GM12874 (cell line): ENCODE data around the gene ADAM30.

Experiments used
- TF ChIP-seq, protein P1 (sequence below): IDR thresholded peaks from 2 replicates; pipeline ENCODE4 v1.5.1; 2011; ENCODE audit warnings: low read depth, mild to moderate bottlenecking, control low read depth, low read length, moderate library complexity; ENCODE audit not compliant: insufficient read depth

ADAM30 gene

DNA sequence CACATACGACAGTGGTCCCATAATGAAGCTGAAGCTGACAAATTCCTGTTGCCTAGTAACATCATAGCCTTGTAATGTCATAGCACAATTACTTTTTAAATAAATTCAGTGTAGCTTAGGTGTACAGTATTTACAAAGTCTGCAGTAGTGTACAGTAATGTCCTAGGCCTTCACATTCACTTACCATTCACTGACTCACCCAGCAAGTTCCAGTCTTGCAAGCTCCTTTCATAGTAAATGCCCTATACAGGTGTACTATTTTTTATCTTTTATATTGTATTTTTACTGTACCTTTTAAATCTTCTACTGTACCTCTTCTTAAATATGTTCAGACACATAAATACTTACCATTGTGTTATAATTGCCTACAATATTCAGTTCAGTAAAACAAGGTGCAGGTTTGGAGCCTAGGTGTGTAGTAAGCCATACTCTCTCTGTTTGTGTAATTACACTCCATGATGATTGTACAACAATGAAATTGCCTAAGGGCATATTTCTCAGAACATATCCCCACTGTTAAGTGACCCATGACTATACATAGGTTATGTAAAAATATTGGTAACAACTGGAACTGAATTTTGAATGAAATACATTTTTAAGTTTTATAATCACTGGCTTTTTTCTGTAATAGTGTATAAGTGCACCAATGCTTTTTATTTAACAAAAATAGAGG lies 33.5 kb upstream of the ADAM30 start:
- TF ChIP-seq, protein P1, sequence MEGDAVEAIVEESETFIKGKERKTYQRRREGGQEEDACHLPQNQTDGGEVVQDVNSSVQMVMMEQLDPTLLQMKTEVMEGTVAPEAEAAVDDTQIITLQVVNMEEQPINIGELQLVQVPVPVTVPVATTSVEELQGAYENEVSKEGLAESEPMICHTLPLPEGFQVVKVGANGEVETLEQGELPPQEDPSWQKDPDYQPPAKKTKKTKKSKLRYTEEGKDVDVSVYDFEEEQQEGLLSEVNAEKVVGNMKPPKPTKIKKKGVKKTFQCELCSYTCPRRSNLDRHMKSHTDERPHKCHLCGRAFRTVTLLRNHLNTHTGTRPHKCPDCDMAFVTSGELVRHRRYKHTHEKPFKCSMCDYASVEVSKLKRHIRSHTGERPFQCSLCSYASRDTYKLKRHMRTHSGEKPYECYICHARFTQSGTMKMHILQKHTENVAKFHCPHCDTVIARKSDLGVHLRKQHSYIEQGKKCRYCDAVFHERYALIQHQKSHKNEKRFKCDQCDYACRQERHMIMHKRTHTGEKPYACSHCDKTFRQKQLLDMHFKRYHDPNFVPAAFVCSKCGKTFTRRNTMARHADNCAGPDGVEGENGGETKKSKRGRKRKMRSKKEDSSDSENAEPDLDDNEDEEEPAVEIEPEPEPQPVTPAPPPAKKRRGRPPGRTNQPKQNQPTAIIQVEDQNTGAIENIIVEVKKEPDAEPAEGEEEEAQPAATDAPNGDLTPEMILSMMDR: no peak

- TF ChIP-seq, protein P1: no peak
Measured at GRCh38 chr1:119926553-119926952, 30.2 kb upstream of the ADAM30 start.

GRCh38 chr1:119924948-119925898 lies 28.9 kb upstream of the ADAM30 start:
- TF ChIP-seq, protein P1: no peak

DNA sequence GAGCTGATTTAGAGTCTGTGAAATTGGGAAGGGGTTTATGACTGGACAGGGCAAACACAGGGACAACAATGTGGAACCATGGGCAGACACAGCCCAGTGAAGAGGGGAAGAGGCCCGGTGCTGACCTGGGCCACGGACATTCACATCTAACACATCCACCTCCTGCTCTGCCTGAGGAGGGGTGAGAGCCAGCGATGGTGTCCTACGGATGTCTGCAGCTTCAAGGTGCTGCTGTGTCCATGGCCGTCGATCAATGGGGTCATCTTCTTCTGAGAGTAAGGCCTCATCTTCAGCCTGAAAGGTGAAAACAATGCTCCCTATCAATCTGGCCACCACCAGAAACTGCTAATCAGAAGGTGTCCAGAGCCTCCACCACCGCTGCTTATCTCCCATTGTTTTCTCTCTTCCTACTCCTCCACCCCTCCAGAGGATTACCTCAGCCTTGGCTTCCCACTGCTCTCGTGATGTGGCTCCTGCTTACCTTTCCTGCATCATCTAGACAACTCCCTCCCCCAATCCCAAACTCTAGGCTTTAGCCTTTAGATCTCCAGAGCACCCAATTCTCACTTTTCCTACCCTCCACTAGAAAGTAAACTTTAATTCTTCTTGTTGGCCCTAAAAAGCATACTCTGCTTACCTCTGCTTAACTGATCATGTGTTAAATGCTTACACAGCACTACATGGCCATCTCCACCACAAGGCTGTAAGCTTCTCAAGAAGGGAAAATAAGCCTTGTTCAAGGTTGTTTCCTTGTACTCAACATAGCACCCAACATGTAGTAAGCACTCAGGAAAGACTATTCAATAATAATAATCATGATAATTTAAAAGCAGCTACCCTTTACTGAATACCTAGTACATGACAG lies 24.0 kb upstream of the ADAM30 start:
- TF ChIP-seq, protein P1: no peak

GRCh38 chr1:119919241-119919640 lies 22.9 kb upstream of the ADAM30 start:
- TF ChIP-seq, protein P1: no peak

- TF ChIP-seq, protein P1: no peak
Measured at GRCh38 chr1:119918301-119918700, 22.0 kb upstream of the ADAM30 start.
